Sciatic nerve (tissue), 2 donors: ENCODE measurements around the gene CDK15. TPM values are rescaled to one million over a fixed set of nuclear protein-coding genes. Genes with fewer than 3 reads are reported as not detected.
"Not testable (repeated sequence)": the region's sequence is repeated elsewhere in the genome, so short reads cannot be mapped to it uniquely, and the experiment has no call there.

Source experiments
- ATAC-seq: fragments of 200-7000 bp; cut with Tn5 transposase; one replicate; pipeline ENCODE4 v1.9.1; 2020; ENCODE audit warnings: mild to moderate bottlenecking, moderate library complexity
- DNase-seq: peaks from one replicate; pipeline ENCODE4 v3.0.0-alpha.2; 2020; ENCODE audit warnings: low spot score
- intact Hi-C: fragments of 100-400 bp; cut with DNase I; formaldehyde crosslinking; loops from one replicate; pipeline ENCODE4 v1.14.2; 2022
- total RNA-seq: library from RNA; stranded (reverse); fragmentation: NEBNext Ultra II Directional; extraction: Animal tissue kit (Norgen Biotek cat#: 25700); gene quantifications from one replicate; pipeline ENCODE4 v1.2.1, GENCODE V29; 2021
- donor health status: DM: no; HTN: no; CAD: no.
- donor health status: DM: no; HTN: no; CAD: no.

The CDK15 gene
- 2.3 TPM for total RNA-seq

- DNase-seq: peak; percentile 58
- peak; percentile 86 for ATAC-seq
- intact Hi-C loops: no loop called here
Measured at GRCh38 chr2:201806442-201807170, at the start of gene CDK15. TSS of gene CDK15 (plus strand) at chr2:201806537. CDS start at chr2:201806665, 128 bp downstream.

- DNase-seq (no peak), ATAC-seq (no peak)
- intact Hi-C loops: no loop called here
Measured at GRCh38 chr2:201758234-201758633, 48.1 kb upstream of the CDK15 start.

- no peak for ATAC-seq
- DNase-seq: no peak
- intact Hi-C loops: no loop called here
Measured at GRCh38 chr2:201758873-201759272, 47.5 kb upstream of the CDK15 start.

GRCh38 chr2:201759567-201759966 lies 46.8 kb upstream of the CDK15 start:
- intact Hi-C loops: no loop called here
- no peak for DNase-seq
- ATAC-seq: no peak

- ATAC-seq (no peak), DNase-seq (no peak)
- intact Hi-C loops: no loop called here
Measured at GRCh38 chr2:201761101-201761500, 45.2 kb upstream of the CDK15 start.

- intact Hi-C loops, DNase-seq, ATAC-seq: not testable (repeated sequence)
Measured at GRCh38 chr2:201764469-201764868, 41.9 kb upstream of the CDK15 start.

GRCh38 chr2:201765799-201766198 lies 40.5 kb upstream of the CDK15 start:
- ATAC-seq (no peak), DNase-seq (no peak)
- intact Hi-C loops: no loop called here

GRCh38 chr2:201768918-201769317 lies 37.4 kb upstream of the CDK15 start:
- intact Hi-C loops: no loop called here
- no peak for DNase-seq
- ATAC-seq: no peak

GRCh38 chr2:201769666-201770373 lies 36.5 kb upstream of the CDK15 start:
- DNase-seq: no peak
- ATAC-seq: no peak
- intact Hi-C loops: no loop called here

- ATAC-seq (no peak), DNase-seq (no peak)
- intact Hi-C loops: no loop called here
Measured at GRCh38 chr2:201773990-201774389, 32.3 kb upstream of the CDK15 start.

- no peak for ATAC-seq
- no peak for DNase-seq
- intact Hi-C loops: no loop called here
Measured at GRCh38 chr2:201774546-201774945, 31.8 kb upstream of the CDK15 start.

GRCh38 chr2:201775326-201775725 lies 31.0 kb upstream of the CDK15 start:
- ATAC-seq (no peak), DNase-seq (no peak)
- intact Hi-C loops: no loop called here

GRCh38 chr2:201777043-201777442 lies 29.3 kb upstream of the CDK15 start:
- intact Hi-C loops: no loop called here
- ATAC-seq (no peak), DNase-seq (no peak)

- no peak for DNase-seq
- no peak for ATAC-seq
- intact Hi-C loops: no loop called here
Measured at GRCh38 chr2:201777869-201778268, 28.5 kb upstream of the CDK15 start.

- ATAC-seq: peak; percentile 22
- intact Hi-C loops: no loop called here
- DNase-seq: no peak
Measured at GRCh38 chr2:201779901-201780673, 26.2 kb upstream of the CDK15 start.

GRCh38 chr2:201780674-201781493 lies 25.5 kb upstream of the CDK15 start, which contains the start of gene ALS2:
TSS of gene ALS2 (minus strand) at chr2:201780933. CDS start at chr2:201768885, 12,048 bp downstream.
- peak; percentile 99 for ATAC-seq

GRCh38 chr2:201781557-201782051 lies 24.7 kb upstream of the CDK15 start:
- DNase-seq (peak; percentile 60), ATAC-seq (peak; percentile 23)
- intact Hi-C loops: no loop called here

More at GRCh38 chr2:201780674-201781493, 25.5 kb upstream of the CDK15 start, which contains the start of gene ALS2:
- intact Hi-C loops: no loop called here
- DNase-seq: peak; percentile 98

- intact Hi-C loops: no loop called here
- ATAC-seq: no peak
- no peak for DNase-seq
Measured at GRCh38 chr2:201784563-201784962, 21.8 kb upstream of the CDK15 start.

GRCh38 chr2:201785135-201785534 lies 21.2 kb upstream of the CDK15 start:
- no peak for DNase-seq
- no peak for ATAC-seq
- intact Hi-C loops: no loop called here
